Small intestine (tissue), 7 donors: ENCODE results near the gene SFTPD. TPM values are rescaled to one million over a fixed set of nuclear protein-coding genes. Genes with fewer than 3 reads are reported as not detected.

Experiments
- DNase-seq, 2 donors: peaks; one replicate each; pipeline versions ENCODE4 v3.0.0 to v3.0.0-alpha.2; 2013
- FAIRE-seq: peaks from 2 replicates; lab custom pipeline; 2012; peaks lifted over from hg19 to GRCh38; lab: Jason Lieb, UNC
- H3K27ac ChIP-seq, 3 donors: one replicate each; pipeline ENCODE4 v1.5.1; 2013; ENCODE audit warnings: low read length in 2 of 3, mild to moderate bottlenecking in 2 of 3, control low read depth in 1 of 3, inconsistent platforms in 1 of 3, low read depth in 1 of 3, moderate library complexity in 1 of 3
- H3K27me3 ChIP-seq, 3 donors: one replicate each; pipeline ENCODE4 v1.6.1; 2013; ENCODE audit warnings: low read length in 3 of 3, inconsistent platforms in 1 of 3; ENCODE audit not compliant: control insufficient read depth in 3 of 3, insufficient read depth in 3 of 3
- H3K36me3 ChIP-seq, 3 donors: one replicate each; pipeline ENCODE4 v1.6.1; 2013; ENCODE audit warnings: low read length in 3 of 3, inconsistent platforms in 1 of 3, low read depth in 1 of 3, mild to moderate bottlenecking in 1 of 3, moderate library complexity in 1 of 3; ENCODE audit not compliant: control insufficient read depth in 3 of 3, insufficient read depth in 2 of 3
- H3K4me1 ChIP-seq, 3 donors: one replicate each; pipeline ENCODE4 v1.6.1; 2013; ENCODE audit warnings: low read length in 2 of 3, inconsistent platforms in 1 of 3, low read depth in 1 of 3, mild to moderate bottlenecking in 1 of 3, moderate library complexity in 1 of 3; ENCODE audit not compliant: control insufficient read depth in 3 of 3, insufficient read depth in 2 of 3
- H3K4me3 ChIP-seq, 3 donors: one replicate each; pipeline ENCODE4 v1.5.1; 2013; ENCODE audit warnings: low read length in 3 of 3, control low read depth in 1 of 3, inconsistent platforms in 1 of 3, low read depth in 1 of 3, mild to moderate bottlenecking in 1 of 3, moderate library complexity in 1 of 3
- H3K9me3 ChIP-seq, 2 donors: one replicate each; pipeline ENCODE4 v1.6.1; 2013; ENCODE audit warnings: low read depth in 1 of 2, low read length in 1 of 2; ENCODE audit not compliant: control insufficient read depth in 2 of 2, insufficient read depth in 1 of 2
- WGBS, 3 donors: extraction: QIAGEN DNeasy Blood & Tissue Kit; methylation state at CpG; one replicate each; pipeline ENCODE4 v1.1.7; 2013; 5-methylcytosine and 5-hydroxymethylcytosine counted together
- polyA plus RNA-seq, 4 donors: library from polyadenylated mRNA; stranded (reverse) in 3 of 4; unstranded in 1 of 4; fragments of 200-250 nt in 3 of 4; fragments of 120-200 nt in 1 of 4; gene quantifications; one replicate each; pipeline versions ENCODE4 v1.2.1 to v1.2.3, GENCODE V29; 2013
- donor health status: healthy with polysubstance abuse.
- donor health status: control.
- donor health status: control.
- donor health status: Bipolar disorder and iron deficiency.
- donor health status: healthy.

The SFTPD gene
- polyA plus RNA-seq, 4 donors = 0.07 to 1.1 (median 0.49) TPM

DNA sequence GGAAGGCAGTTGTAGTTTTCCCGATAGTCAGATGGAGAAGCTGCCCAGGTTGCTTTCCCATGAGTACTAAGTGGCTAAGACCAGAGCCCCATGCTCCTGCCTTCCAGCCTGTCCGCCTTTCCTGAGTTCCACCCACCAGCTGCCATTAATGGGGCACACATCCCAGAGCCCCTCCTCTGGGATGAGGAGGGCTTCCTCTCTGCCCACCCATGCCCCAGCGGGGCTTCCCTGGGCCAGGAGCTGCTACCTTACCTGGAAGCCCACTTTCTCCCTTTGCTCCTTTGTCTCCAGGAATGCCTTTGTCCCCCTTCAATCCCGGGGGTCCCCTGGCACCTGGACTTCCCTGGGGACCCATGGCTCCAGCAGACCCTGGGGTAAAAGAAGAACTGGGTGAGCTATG, 7.8 kb downstream of the SFTPD start:
- Histone ChIP-seq H3K4me1 (no peaks in the 10 kb centered on the region), H3K9me3 (no peaks in the 10 kb centered on the region), H3K27ac (no peak overlapping the region), H3K36me3 (no peaks in the 10 kb centered on the region), H3K27me3 (peaks cover 0 to 8% (median 0%) of the 10 kb centered on the region in 3 donors), H3K4me3 (no peak overlapping the region)
- WGBS, 3 donors = 88 to 91% (median 89%) methylated on average over 4 of the region's 4 CpGs
- no peak for DNase-seq
- FAIRE-seq = no peak

DNA sequence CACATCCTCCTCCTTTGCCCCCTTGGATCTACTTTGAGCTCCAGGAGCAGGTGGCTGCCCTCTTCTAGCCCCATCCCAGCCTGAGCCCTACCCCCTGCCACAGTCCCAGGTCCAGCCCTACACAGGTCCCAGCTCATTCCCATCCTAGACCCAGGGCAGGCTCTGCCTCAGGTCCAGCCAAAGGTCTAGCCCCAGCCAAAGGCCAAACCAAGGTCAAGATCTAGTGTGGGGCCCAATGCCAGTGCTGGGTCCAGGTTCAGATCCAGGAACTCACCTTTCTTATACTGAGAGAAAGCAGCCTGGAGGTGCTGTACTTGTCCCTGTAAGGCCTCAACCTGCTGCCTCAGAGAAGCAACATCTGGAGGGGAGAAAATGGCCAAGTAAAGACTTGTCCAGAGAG, 8.5 kb downstream of the SFTPD start:
- Histone ChIP-seq H3K4me3 (no peak overlapping the region), H3K27me3 (peaks cover 0 to 6% (median 0%) of the 10 kb centered on the region in 3 donors), H3K36me3 (no peaks in the 10 kb centered on the region), H3K27ac (no peak overlapping the region), H3K9me3 (no peaks in the 10 kb centered on the region), H3K4me1 (no peaks in the 10 kb centered on the region)
- DNase-seq (no peak), FAIRE-seq (no peak)

DNA sequence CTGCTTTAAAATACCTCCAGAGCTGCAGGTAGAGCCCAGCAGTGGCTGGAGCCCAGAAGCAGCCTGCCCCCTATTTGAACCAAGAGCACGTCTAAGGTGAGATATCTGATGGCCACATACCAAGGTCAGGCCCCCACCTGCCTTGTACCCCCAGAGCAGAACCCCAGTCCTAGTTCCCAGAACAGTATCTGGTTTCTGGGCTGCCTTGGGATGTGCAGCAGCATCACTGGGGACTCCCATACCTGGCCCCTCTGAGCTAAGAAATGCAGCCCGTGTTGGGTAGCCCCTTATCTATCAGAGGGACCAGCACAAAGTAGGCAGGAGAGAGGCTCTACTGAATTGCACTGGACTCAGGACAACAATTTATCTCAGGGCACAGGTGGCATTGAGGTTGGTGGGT, 8.9 kb downstream of the SFTPD start:
- no peak for DNase-seq
- H3K36me3 ChIP-seq = no peaks in the 10 kb centered on the region
- peaks cover 0 to 3% (median 0%) of the 10 kb centered on the region in 3 donors for H3K27me3 ChIP-seq
- 63 to 82% (median 78%) methylated on average over 2 of the region's 2 CpGs for WGBS, 3 donors
- FAIRE-seq = no peak
- H3K27ac ChIP-seq = no peak overlapping the region
- H3K9me3 ChIP-seq = no peaks in the 10 kb centered on the region
- no peaks in the 10 kb centered on the region for H3K4me1 ChIP-seq
- H3K4me3 ChIP-seq = no peak overlapping the region

DNA sequence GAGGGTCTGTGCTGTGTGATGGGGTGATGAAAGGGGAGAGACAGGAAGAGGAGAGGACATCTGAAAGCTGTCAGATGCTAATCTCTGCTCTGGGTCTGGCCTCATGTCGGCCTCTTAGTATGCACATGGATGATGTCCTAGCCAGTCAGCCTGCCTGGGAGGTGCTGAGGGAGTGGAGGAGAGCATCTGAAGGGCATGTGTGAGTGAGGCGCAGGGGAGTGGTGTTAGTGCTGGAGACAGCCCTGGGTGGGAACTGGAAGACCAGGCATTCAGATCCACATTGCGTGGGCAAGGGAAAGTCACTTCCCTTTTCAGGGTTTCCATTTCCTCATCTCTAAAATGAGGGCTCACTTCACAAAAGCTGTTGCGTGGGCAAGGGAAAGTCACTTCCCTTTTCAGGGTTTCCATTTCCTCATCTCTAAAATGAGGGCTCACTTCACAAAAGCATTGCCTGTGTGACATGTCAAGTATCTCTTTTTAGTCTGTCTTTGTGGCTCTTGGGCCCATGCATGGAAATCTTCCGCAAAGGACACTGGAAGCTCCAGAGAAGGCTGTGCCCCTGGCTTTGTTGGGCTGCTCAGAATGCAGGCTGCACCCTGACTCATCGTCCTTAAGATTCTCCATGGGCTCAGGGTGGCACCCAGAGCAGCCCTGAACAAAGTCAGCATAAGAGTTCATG, 10.0 kb downstream of the SFTPD start:
- WGBS, 3 donors = 61 to 78% (median 72%) methylated on average over 6 of the region's 6 CpGs

DNA sequence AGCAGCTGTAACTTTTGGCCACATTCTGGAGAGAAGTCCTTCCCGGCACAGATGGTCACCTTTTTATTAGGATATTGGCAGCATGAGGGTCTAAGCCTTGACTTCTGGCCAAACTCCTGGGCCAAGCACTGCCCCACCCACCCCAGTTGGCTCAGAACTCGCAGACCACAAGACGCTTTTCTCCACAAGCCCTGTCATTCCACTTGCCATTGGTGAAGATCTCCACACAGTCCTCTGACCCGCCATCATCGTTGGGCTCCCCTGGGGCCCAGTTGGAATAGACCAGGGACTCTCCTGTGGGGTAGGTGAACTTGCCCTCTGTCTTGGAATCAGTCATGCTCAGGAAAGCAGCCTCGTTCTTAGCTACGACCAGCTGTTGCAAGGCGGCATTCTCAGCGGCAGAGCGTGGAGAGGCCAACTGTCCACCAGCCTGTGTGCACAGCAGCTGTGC, 11.2 kb downstream of the SFTPD start:
- no peaks in the 10 kb centered on the region for H3K4me1 ChIP-seq
- no peak overlapping the region for H3K27ac ChIP-seq
- H3K9me3 ChIP-seq = no peaks in the 10 kb centered on the region
- DNase-seq (no peak), FAIRE-seq (no peak)
- H3K36me3 ChIP-seq = no peaks in the 10 kb centered on the region
- 86 to 87% (median 86%) methylated on average over 10 of the region's 10 CpGs for WGBS, 3 donors
- H3K27me3 ChIP-seq = peaks cover 0 to 6% (median 0%) of the 10 kb centered on the region in 3 donors
- no peak overlapping the region for H3K4me3 ChIP-seq

More for the DNA sequence above, 10.0 kb downstream of the SFTPD start:
- Histone ChIP-seq H3K9me3 (no peaks in the 10 kb centered on the region), H3K27me3 (peaks cover 0 to 3% (median 0%) of the 10 kb centered on the region in 3 donors), H3K4me3 (no peak overlapping the region), H3K36me3 (no peaks in the 10 kb centered on the region), H3K4me1 (no peaks in the 10 kb centered on the region), H3K27ac (no peak overlapping the region)
- no peak for DNase-seq
- no peak for FAIRE-seq

DNA sequence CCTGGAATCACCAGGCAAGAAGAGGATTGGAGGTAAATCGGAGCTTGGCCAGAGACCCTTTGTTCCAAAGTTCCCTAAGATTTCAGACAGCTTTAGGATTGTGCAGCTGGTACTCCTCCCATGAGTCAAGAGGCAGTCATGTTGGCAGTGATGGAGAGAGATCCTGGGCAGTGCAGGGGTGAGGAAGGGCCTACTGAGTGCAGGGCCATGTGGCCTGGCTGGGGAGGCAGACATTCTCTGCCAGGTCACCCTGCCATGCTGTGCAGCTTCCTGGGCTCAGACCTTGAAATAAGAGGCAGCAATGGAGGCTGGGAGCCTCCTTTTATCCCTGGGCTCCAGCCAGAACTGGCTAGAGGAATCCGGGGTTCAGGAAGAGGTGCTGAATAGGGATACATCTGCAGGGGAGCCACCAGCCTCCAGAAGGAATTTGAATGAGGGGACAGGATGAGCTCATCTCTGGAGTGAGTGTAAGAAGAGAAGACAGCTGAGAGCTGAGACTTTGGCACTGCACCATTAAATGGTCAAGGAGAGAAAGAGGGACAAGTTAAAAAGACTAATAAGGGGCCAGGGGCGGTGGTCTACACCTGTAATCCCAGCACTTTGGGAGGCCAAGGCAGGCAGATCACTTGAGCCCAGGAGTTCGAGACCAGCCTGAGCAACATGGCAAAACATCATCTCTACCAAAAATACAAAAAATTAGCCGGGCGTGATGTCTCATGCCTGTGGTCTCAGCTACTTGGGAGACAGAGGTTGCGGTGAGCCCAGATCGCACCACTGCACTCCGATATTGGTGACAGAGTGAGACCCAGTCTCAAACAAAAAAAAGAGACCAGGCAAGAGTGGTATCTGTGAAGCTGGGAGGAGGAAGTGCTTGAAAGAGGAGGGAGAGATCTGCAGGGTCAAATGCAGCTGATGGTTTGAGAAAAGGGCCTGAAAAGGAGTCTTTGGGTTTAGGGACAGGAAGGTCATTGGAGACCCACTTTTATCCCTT, 12.0 kb downstream of the SFTPD start:
- WGBS, 3 donors = 69 to 85% (median 80%) methylated on average over 9 of the region's 9 CpGs
- H3K4me1 ChIP-seq = no peaks in the 10 kb centered on the region
- H3K9me3 ChIP-seq = no peaks in the 10 kb centered on the region
- DNase-seq = no peak
- H3K27ac ChIP-seq = no peak overlapping the region
- H3K4me3 ChIP-seq = no peak overlapping the region
- no peaks in the 10 kb centered on the region for H3K36me3 ChIP-seq
- no peak for FAIRE-seq
- peaks cover 0 to 7% (median 0%) of the 10 kb centered on the region in 3 donors for H3K27me3 ChIP-seq

DNA sequence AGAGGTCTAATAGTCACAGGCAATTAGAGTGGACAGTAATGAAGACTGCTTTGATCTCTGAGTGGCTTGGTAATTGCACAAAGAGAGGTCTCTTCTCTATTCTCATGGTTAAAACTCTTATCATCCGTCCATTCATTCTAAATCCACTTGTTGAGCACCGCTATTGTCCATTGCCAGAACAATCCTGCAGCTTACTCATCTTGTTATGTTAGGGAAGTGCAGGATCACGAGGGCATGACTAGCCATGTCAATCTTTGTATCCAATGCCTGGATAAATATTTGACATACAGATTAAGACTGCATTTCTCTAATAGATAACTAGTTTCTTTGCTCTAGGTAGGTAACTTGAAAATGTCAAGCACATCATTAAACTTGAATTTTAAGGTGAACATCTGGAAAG, 14.9 kb downstream of the SFTPD start:
- Histone ChIP-seq H3K36me3 (no peaks in the 10 kb centered on the region), H3K9me3 (no peaks in the 10 kb centered on the region), H3K4me3 (no peak overlapping the region), H3K27ac (no peak overlapping the region), H3K27me3 (peaks cover 0 to 28% (median 0%) of the 10 kb centered on the region in 3 donors), H3K4me1 (no peaks in the 10 kb centered on the region)
- 54 to 71% (median 61%) methylated on average over 3 of the region's 3 CpGs for WGBS, 3 donors
- FAIRE-seq (no peak), DNase-seq (no peak)

DNA sequence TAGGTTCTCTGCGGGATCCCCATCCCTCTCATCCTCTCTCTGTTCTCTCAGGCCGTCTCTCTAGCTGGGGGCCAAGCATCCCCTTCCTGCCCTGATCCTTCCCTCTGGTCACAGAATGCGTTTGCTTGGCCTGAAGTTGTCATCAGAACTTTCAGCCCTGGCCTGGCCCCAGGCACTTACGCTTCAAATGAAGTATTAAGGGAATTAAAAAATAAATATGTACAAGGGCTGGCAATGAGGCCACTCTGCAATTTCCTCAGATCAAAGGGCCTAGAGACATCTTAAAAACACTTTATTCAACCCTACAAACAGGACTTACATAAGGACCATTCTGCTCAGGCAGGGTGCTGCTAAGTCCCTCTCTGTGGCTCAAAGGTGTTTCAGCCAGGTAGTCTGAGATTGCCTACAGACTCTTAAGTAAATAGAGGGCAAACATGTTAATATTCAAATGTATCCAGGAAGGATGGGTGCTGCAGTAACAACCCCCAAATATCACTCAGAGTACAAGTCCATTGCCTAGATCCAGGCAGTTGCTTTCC, 16.0 kb downstream of the SFTPD start:
- no peak for FAIRE-seq
- no peak overlapping the region for H3K4me3 ChIP-seq
- peaks cover 0 to 32% (median 0%) of the 10 kb centered on the region in 3 donors for H3K27me3 ChIP-seq
- 78 to 87% (median 83%) methylated on average over 4 of the region's 4 CpGs for WGBS, 3 donors
- H3K36me3 ChIP-seq = no peaks in the 10 kb centered on the region
- no peaks in the 10 kb centered on the region for H3K4me1 ChIP-seq
- DNase-seq = no peak
- H3K9me3 ChIP-seq = no peaks in the 10 kb centered on the region
- H3K27ac ChIP-seq = no peak overlapping the region
